Measurements from ENCODE around the gene KIR3DL3.
"Not testable (repeated sequence)": the region's sequence is repeated elsewhere in the genome, so short reads cannot be mapped to it uniquely, and the experiment has no call there.

KIR3DL3 gene

GRCh38 chr19:54782916-54783315 is 58.7 kb downstream of the KIR3DL3 start:
- DNase-seq, result not testable (repeated sequence)
